ENCODE results near the gene KIF2C.
"Not testable (repeated sequence)": the region's sequence is repeated elsewhere in the genome, so short reads cannot be mapped to it uniquely, and the experiment has no call there.

Gene KIF2C

DNA sequence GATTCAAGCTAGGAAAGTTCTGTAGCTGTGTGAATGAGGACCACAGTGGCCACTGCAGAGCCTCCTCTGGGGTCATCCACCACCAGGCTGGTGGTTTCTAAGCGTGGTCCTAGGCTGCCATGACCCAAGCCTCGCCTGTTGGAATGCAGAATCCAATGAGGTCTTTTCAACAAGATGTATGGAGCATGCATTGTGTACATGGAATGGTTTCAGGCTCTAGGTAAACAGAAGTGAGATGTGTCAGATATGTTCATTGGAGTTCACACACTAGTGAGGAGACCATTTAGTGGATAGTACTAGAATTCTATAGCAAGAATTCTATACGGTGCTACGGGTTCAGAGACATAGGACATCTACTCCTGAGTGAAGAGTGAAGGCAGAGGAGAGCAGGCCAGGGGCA is 19.4 kb upstream of the KIF2C start:
- DNase-seq = no peak

DNA sequence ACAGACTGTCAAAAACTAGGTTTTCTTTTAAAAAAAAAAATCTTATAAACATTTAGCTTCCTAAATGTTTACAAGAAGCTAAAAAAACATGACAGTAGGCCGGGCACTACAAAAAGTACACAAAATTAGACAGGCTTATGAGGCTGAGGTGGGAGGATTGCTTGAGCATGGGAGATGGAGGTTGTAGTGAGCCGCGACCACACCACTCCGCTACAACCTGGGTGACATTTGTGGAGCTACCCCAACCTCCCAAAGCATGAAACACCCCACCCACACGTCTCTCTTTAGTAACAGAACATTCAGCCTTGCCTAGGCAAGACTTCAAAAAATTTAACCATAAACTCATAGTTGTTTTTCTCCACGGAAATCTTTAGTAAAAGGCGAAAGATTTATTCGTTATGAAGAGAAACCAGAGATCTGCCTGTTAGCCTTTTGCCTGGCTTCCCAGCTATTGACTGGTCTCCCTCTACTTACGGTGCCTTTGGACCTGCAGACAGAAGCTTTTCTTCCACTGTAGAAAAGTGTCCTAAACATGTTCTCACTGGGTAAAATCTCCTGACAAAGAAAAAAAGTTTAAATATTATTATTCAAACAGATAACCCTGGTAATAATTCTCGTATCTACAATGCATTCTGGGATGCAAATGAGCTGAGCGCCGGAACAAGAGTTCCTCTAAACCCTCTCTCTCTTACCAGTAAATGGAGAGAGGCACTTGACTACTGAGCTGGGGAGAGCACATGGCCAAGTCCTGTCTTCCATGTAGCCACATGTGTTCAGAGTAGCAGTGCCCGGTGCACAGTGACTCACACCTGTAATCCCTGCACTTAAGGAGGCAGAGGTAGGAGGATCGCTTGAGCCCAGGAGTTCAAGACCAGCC is 17.9 kb upstream of the KIF2C start:
- DNase-seq = peak; percentile 46

DNA sequence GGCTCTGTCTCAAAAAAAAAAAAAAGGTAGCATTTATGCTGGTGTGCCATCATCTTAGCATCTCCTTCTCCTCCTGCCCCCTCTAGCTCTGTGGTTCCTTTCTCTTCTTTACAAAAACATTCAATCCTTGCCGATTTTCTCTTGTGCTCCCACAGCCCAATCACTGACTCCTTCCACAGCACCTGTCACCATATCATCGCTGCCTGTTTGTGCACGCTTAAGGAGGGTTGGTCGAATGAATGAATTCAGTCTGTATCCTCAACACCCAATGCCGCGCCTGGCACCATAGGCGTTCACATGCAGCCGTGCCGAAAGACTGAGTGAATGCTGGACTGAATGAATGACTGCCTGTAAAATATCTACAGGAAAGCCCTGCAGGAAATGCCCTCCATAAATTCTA is 16.6 kb upstream of the KIF2C start:
- DNase-seq = no peak

DNA sequence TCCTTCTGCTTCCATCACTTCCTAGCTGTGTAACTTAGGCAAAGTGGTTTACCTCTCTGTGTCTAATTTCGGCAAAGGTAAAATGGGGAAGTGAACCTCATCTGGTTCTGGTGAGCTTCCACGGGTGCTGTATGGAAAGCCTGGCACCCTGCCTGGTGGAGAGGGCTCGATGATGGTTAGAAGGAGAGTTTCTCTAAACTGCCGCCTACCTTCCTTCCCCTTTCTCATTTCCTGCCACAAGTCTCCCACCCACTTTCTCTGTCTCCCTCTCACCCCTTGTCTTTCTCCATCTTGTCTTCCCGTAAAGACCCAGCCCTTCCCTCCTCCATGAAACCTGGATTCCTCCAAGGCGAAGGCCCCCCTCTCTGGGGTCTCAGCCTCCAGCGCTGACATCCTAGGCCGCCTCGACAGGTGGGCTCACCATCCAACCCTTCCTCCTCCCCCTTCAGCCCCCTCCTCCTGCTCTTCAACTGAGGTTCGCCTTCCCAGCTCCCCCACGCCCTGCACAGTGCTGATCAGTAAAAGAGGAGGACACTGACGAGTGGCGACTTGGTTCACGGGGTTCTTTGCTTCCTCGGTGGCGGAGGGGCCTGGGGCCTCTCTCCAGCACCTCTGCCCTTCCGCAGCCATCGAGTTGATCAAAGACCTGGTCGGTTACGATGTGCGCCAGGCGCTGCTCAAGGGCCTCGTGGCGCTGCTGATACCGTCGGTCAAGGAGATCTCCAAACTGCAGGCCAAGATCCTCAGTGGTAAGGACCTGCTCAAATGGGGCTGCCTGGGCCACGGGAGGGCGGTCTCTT is 15.9 kb upstream of the KIF2C start:
- peak; percentile 36 for DNase-seq

DNA sequence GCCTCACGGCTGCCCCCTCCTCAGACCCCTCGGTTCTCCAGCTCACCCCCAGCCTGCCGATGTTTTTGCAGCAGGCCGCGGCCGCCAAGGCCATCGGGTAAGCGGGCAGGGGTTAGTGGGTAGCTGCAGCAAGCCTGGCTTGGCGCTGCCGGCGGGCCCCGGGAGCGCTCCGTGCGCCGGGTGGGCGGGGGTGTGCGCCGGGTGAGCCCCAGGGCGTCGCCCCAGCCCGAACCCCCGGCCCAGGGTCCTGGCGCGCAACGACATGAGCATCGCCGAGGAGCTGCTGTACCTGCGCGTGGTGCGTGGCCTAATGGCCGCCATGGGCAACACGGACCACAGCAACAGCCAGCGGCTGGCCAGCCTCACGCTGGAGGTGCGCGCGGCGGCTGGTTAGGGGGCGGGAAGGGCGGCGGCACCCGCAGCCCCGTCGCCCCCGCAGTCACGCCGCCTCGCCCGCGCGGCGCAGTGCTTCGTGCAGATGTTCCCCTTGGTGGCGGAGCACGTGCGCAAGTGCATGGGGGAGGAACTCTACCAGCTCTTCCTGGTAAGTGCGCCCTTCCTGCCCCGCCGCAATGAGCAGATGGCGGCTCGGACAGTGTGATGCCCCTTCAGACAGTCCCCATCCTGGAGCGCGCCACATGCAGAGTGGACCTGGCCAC is 15.2 kb upstream of the KIF2C start:
- no peak for DNase-seq

GRCh38 chr1:44724955-44725698 is 14.5 kb upstream of the KIF2C start:
- DNase-seq = no peak

DNA sequence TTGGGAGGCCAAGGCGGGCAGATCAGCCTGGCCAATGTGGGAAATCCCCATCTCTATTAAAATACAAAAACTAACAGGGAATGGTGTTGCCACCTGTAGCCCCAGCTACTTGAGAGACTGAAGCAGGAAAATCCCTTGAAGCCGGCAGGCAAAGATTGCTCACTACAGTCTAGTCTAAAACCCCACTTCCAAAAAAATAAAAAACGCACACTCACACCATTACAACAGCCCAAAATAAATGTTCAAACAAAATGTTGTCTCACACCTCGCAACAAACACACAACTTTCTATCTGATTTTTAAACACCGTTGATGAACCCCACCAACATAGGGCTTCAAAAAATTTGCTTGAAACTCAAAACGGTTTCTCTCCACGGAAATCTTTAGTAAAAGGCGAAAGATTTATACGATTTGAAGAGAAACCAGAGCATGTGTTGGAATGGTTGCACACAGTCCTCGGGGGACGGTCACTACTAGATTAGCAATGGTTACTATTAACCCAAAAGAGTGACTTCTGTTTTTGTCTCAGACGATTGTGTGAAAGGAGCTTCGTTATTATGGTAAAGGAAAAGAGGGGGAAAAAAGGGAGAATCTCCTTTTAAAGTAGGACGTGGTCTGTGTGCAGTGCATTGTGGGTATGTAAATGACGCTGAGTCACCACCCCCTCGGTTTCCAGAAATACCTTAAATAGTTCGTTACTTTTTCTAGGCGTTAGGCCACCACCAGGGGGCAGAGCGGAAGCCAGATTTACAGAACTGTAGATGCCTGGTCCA is 8.7 kb upstream of the KIF2C start, which contains the start of gene RNU5D-1:
TSS of gene RNU5D-1 (minus strand) at position 430 of the 772 bp plus-strand sequence.
- peak; percentile 91 for DNase-seq

- DNase-seq = no peak
Measured at GRCh38 chr1:44733365-44733764, 6.3 kb upstream of the KIF2C start.

DNA sequence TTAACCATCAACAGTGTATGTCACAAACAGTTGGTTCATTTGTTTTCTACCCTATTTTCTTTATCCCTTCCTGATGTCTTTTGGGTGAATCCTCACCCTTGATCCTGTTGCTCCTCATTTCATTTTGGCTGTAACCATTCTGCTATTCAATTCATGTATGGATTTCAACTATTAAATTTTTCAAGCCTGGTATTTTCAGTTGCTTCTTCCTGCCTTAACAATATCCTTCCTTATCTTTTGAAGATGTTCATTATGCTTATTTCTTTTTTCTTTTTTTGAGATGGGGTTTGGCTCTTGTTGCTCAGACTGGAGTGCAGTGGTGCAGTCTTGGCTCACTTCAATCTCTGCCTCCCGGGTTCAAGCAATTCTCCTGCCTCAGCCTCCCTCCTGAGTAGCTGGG is 5.9 kb upstream of the KIF2C start:
- no peak for DNase-seq

- DNase-seq = no peak
Measured at GRCh38 chr1:44735992-44736391, 3.6 kb upstream of the KIF2C start.

GRCh38 chr1:44738953-44739306 is 707 bp upstream of the KIF2C start:
- not testable (repeated sequence) for DNase-seq

DNA sequence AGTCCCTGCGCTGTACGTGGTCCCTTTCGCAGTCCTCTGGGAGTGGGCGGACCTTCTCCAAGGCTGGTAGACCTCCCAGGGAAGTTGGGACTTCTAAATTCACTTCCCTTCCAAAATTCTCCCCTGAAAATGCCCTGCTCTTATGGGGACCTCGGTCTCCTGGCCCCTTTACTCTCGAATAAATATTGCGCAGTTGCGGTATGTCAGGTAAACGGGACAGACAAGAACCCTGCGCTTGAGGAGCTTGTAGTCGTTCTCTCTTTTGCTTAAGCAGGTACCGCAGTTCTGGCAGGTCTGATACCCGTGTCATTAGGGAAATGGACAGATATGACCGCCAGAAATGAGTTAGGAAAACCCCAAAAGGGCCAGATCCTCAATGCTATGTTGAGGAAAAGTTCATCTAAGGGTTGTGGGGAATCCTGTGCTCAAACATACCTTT is 561 bp downstream of the KIF2C start:
- DNase-seq = no peak

DNA sequence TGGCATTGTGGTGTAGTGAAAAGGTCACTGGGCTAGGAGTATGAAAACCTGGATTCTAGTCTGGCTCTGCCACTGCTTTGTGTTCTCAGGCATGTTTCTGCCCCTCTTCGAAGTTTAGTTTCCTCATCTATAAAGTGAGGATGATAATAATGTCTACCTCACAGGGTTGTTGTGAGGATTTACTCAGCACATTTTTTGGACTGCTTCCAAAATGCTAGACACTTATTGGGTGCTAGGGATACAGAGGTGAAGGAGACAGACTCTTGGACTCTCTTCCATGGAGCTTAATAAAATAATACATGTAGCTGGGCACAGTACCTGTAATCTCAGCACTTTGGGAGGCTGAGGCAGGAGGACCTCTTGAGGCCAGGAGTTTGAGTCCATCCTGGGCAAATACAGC is 3.6 kb downstream of the KIF2C start:
- no peak for DNase-seq

- DNase-seq = no peak
Measured at GRCh38 chr1:44747878-44748277, 8.2 kb downstream of the KIF2C start.

GRCh38 chr1:44757420-44757819 is 17.8 kb downstream of the KIF2C start:
- no peak for DNase-seq

DNA sequence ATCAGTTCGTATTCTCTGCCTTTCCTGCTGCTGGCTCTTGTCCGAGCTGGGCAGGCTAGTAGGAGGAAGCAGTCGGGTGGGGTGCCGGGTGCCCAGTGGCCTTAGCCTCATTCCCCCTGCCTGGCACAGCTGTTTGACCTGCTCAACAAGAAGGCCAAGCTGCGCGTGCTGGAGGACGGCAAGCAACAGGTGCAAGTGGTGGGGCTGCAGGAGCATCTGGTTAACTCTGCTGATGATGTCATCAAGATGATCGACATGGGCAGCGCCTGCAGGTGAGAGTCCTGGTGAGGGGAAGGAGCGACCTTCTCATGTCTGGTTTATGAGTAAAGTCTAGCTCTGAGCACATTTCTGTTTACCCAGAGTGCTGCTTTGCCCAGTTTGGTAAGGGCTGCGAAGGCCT is 19.4 kb downstream of the KIF2C start:
- no peak for DNase-seq

DNA sequence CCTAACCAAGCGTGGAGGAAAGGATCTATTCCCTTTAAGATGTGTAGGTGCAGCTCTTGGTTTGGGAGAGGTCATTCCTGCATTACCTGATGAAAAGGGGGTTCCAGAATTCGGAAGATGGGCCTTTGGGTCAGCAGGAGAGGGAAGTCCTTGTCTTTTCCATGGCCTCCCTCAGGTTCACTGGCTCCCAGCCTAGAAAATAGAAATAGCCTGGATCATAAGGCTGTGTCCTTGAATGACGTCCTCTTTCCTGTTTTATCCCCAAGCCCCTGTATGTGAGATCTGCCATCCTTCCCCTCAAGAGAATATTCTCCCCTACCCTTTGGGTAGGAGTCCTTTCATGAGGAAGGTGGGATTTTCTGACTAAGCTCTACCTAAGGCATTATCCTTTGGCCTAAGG is 21.2 kb downstream of the KIF2C start:
- no peak for DNase-seq

- DNase-seq = not testable (repeated sequence)
Measured at GRCh38 chr1:44766421-44766820, 26.8 kb downstream of the KIF2C start.

DNA sequence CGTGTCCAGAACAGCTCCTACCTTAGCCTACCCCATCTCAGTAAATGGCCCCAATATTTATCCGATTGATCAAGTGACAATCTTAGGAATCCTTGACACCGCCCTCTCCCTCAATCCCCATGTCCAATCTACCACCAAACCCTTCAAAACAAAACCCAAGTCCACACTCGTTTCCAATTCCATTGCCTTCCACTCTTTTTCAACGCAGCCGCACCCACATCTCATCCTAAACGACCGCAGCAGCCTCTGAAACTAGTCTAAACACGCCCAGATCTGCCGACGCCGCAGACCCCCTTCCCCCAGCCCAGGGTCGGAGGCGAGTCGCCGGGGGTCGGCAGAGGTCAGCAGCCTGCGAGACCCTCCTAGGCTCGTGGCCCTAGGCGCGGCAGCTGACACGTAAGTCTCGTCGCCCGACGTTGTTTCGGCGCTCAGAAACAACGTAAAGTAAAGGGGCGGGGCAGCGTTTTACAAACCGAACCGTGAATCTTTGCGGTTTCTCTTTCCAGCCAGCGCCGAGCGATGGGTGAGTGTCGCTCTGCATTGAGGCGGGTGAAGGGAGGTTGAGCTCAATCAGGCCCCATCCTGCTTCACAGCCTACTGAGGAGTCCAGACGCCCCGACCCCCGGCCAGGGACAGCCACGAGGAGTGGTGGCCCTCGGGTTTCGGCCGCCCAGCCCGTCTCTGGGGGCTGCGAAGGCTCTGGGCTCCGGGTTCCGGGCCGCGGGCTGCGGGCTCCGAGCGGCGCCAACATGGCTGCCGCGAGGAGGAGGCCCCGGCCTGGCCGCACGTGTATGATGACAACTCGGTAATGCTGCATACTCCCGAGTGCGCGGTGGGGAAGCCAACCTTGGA is 35.7 kb downstream of the KIF2C start, which contains the start of gene RPS8:
TSS of gene RPS8 (plus strand) at position 463 of the 852 bp plus-strand sequence. CDS start at position 520, 57 bp downstream.
- peak; percentile 87 for DNase-seq

DNA sequence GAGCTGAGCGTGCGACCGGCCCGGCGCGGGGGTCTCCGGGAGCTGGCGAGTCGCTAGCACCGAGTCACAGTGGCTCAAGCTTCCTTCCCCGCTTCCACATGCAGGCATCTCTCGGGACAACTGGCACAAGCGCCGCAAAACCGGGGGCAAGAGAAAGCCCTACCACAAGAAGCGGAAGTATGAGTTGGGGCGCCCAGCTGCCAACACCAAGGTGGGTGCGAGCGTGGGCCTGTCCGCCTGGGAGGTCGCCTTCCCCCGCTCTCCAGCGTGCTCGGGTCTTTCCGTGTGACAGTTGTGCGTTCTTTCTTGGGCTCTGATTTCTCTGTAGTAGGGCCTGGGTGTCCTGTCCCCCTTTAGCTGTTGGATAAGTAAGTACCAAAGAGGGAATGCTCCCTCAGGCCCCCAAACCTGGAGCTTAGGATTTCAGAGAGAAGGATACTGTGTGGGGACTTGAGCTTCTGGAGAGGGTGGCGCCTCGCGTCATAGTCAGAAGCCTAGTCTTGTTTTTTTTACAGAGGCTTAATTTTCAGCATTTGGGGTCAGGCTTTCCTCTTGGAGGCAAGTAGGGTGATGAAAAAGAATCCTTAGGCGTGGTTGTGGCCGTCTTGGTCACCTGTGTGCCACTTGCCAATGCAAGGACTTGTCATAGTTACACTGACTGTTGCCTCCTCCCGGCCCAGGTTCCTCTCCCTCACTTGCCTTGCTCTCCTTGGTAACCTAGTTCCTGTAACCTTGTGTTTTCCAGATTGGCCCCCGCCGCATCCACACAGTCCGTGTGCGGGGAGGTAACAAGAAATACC is 36.5 kb downstream of the KIF2C start:
- DNase-seq = peak; percentile 44
